GM10248 (cell line): ENCODE data around the gene PET100.
A peak's percentile ranks its signal among the peaks of the same experiment; 100 is the strongest.

ENCODE experiments used
- CTCF ChIA-PET: fragments of 300-600 bp; sonication (Branson Sonifier 250); formaldehyde crosslinking; extraction: SDS; loops from one replicate; lab custom pipeline; 2021; ENCODE audit warnings: antibody characterized with exemption; lab: Yijun Ruan, JAX
- POLR2A ChIA-PET: fragments of 350-650 bp; sonication (Branson Sonifier 250); formaldehyde crosslinking; extraction: SDS; loops from one replicate; lab custom pipeline; 2020; ENCODE audit warnings: antibody characterized with exemption; lab: Yijun Ruan, JAX
- DNase-seq: peaks from one replicate; pipeline ENCODE4 v3.0.0; 2012; ENCODE audit errors: extremely low spot score
- CTCF ChIP-seq: IDR thresholded peaks from 2 replicates; pipeline ENCODE4 v1.5.1; 2012; ENCODE audit warnings: mild to moderate bottlenecking, low read depth; ENCODE audit errors: extremely low read depth, missing control alignments, control extremely low read depth

The PET100 gene

GRCh38 chr19:7657131-7657751 is 27.6 kb downstream of the PET100 start:
- TF ChIP-seq CTCF = no peak
- CTCF ChIA-PET = interaction anchor here (1.2 to 4.0 kb wide), 3 partner anchors 24 to 143 kb away, joined by 3 to 19 read pairs (median 5); partner anchors contain the start of gene TRAPPC5
- POLR2A ChIA-PET = no interaction called here
- DNase-seq = no peak

GRCh38 chr19:7658219-7658686 is 28.7 kb downstream of the PET100 start:
- ChIA-PET CTCF (interaction anchor here (1.0 to 4.0 kb wide), 2 partner anchors 23 to 142 kb away, joined by 3 to 19 read pairs; partner anchors contain the start of gene TRAPPC5), POLR2A (interaction anchor here (0.6 kb wide), 1 partner anchor 259 kb away, joined by 4 read pairs; no protein-coding TSS in a partner anchor)
- no peak for TF ChIP-seq CTCF
- peak; percentile 95 for DNase-seq

- ChIA-PET CTCF (interaction anchor here (0.6 to 5.0 kb wide), 5 partner anchors 8 to 242 kb away, joined by 3 to 24 read pairs (median 4); partner anchors contain the start of genes MAP2K7 and TRAPPC5), POLR2A (interaction anchor here (0.8 kb wide), 1 partner anchor 24 kb away, joined by 3 read pairs; no protein-coding TSS in a partner anchor)
- DNase-seq = no peak
- no peak for TF ChIP-seq CTCF
Measured at GRCh38 chr19:7661744-7662538, 32.3 kb downstream of the PET100 start.

- ChIA-PET POLR2A (no interaction called here), CTCF (interaction anchor here (0.9 to 5.0 kb wide), 4 partner anchors 10 to 241 kb away, joined by 3 to 24 read pairs (median 4); partner anchors contain the start of genes MAP2K7 and TRAPPC5)
- DNase-seq = no peak
- TF ChIP-seq CTCF = no peak
Measured at GRCh38 chr19:7662657-7663056, 33.1 kb downstream of the PET100 start.

- no peak for TF ChIP-seq CTCF
- ChIA-PET POLR2A (no interaction called here), CTCF (interaction anchor here (0.8 to 5.0 kb wide), 7 partner anchors 11 to 136 kb away, joined by 3 to 24 read pairs (median 4); partner anchors contain the start of gene TRAPPC5)
- no peak for DNase-seq
Measured at GRCh38 chr19:7663706-7664105, 34.1 kb downstream of the PET100 start.

GRCh38 chr19:7665076-7665475 is 35.5 kb downstream of the PET100 start:
- ChIA-PET POLR2A (no interaction called here), CTCF (interaction anchor here (1.2 to 5.0 kb wide), 3 partner anchors 13 to 17 kb away, joined by 3 to 24 read pairs (median 4); partner anchors contain the start of gene TRAPPC5)
- TF ChIP-seq CTCF = no peak
- no peak for DNase-seq
